Measurements from ENCODE around the gene PTBP1. TPM values are rescaled to one million over a fixed set of nuclear protein-coding genes. Genes with fewer than 3 reads are reported as not detected.
A peak's percentile ranks its signal among the peaks of the same experiment; 100 is the strongest.

PTBP1 gene
- total and polyA plus RNA-seq, 7 experiments from 2014 or later: 113 to 524 (median 322) TPM

DNA sequence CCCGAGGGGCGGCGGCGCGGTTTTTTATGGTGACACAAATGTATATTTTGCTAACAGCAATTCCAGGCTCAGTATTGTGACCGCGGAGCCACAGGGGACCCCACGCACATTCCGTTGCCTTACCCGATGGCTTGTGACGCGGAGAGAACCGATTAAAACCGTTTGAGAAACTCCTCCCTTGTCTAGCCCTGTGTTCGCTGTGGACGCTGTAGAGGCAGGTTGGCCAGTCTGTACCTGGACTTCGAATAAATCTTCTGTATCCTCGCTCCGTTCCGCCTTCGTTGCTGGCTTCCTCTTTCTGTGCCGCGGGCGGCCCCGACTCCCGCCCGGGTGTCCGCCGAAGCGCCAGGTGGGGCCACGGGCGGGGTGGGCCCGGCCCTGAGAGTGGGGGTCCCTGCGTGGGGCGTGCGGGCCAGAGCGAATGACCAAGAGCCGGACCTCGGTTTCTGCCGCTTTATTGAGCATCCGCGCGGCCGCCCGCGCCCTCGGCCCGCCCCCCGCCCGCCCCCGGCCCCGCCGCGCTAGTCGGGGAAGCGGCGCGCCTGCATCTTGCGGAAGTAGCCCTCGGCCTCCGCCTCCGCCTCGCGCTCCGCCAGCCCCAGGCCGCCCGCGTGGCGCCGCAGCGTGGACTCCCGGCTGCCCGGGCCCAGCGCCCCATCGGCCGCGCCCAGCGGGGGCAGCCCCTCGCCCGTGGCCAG is 14.9 kb downstream of the PTBP1 start:
- no peak overlapping the region for H3K4me3 ChIP-seq (ENCODE audit: low read length)
- intact Hi-C loops (cut with micrococcal nuclease): no loop called here
- DNase-seq (no peak), ATAC-seq (no peak)
- ChIA-PET CTCF (no interaction called here), POLR2A (no interaction called here)
- H3K27ac ChIP-seq (ENCODE audit: low read depth, low read length): no peak overlapping the region
- no peaks in the 10 kb centered on the region for H3K9me3 ChIP-seq (ENCODE audit: control insufficient read depth in 2 of 3, low read length in 3 of 3)
- peaks cover 5 to 9% (median 7%) of the 10 kb centered on the region in 7 donors for H3K4me1 Mint-ChIP-seq
- H3K27me3 Mint-ChIP-seq: no peaks in the 10 kb centered on the region
- peak overlapping the region in 1 of 9 donors; percentile 19 for H3K27ac Mint-ChIP-seq
- H3K27me3 ChIP-seq (ENCODE audit: control insufficient read depth in 2 of 2, insufficient read depth in 2 of 2, low read length in 2 of 2): no peaks in the 10 kb centered on the region
- H3K4me1 ChIP-seq (ENCODE audit: control insufficient read depth in 2 of 2, insufficient read depth in 2 of 2, low read length in 2 of 2): no peaks in the 10 kb centered on the region
- peaks cover 0 to 12% (median 0%) of the 10 kb centered on the region in 11 donors for H3K9me3 Mint-ChIP-seq
- H3K4me3 Mint-ChIP-seq: no peak overlapping the region
- H3K36me3 ChIP-seq (ENCODE audit: control insufficient read depth in 2 of 3, insufficient read depth in 3 of 3, low read length in 3 of 3): peaks cover 8 to 58% (median 16%) of the 10 kb centered on the region in 3 experiments
- H3K36me3 Mint-ChIP-seq: peaks cover 5 to 36% (median 23%) of the 10 kb centered on the region in 5 donors

DNA sequence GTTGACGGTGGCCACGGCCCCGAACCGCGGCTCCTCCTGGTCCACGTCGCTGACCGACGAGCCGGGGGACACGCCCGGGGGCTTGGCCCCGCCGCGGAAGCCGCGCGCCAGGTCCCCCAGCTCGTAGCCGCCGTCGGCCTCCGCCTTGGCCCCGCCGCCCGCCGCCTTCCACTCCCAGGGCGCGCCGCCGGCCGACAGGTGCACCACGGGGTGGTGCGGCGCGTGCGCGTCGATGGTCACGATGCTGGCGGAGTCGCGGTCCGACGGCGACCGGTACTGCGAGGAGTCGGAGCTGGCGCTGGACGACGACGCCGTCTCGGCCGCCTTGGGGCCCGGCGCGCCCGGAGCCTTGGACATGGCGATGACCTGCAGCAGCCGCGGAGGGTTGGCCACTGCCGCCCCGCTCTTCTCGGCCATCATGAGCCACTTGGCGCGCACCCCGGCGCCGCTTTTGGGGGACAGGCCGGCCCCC is 15.5 kb downstream of the PTBP1 start:
- peaks cover 2 to 52% (median 13%) of the 10 kb centered on the region in 3 experiments for H3K36me3 ChIP-seq (ENCODE audit: control insufficient read depth in 2 of 3, insufficient read depth in 3 of 3, low read length in 3 of 3)
- peak; percentile 1 for ATAC-seq
- no peak overlapping the region for H3K27ac ChIP-seq (ENCODE audit: low read depth, low read length)
- ChIA-PET CTCF (no interaction called here), POLR2A (no interaction called here)
- no peak overlapping the region for H3K27ac Mint-ChIP-seq
- peaks cover 5 to 30% (median 17%) of the 10 kb centered on the region in 5 donors for H3K36me3 Mint-ChIP-seq
- H3K9me3 Mint-ChIP-seq: peaks cover 0 to 12% (median 0%) of the 10 kb centered on the region in 11 donors
- H3K27me3 ChIP-seq (ENCODE audit: control insufficient read depth in 2 of 2, insufficient read depth in 2 of 2, low read length in 2 of 2): no peaks in the 10 kb centered on the region
- H3K4me1 Mint-ChIP-seq: peaks cover 0 to 3% (median 1%) of the 10 kb centered on the region in 7 donors
- H3K4me3 ChIP-seq (ENCODE audit: low read length): no peak overlapping the region
- DNase-seq: no peak
- no peak overlapping the region for H3K4me3 Mint-ChIP-seq
- H3K4me1 ChIP-seq (ENCODE audit: control insufficient read depth in 2 of 2, insufficient read depth in 2 of 2, low read length in 2 of 2): no peaks in the 10 kb centered on the region
- intact Hi-C loops (cut with micrococcal nuclease): no loop called here
- no peaks in the 10 kb centered on the region for H3K9me3 ChIP-seq (ENCODE audit: control insufficient read depth in 2 of 3, low read length in 3 of 3)
- no peaks in the 10 kb centered on the region for H3K27me3 Mint-ChIP-seq

DNA sequence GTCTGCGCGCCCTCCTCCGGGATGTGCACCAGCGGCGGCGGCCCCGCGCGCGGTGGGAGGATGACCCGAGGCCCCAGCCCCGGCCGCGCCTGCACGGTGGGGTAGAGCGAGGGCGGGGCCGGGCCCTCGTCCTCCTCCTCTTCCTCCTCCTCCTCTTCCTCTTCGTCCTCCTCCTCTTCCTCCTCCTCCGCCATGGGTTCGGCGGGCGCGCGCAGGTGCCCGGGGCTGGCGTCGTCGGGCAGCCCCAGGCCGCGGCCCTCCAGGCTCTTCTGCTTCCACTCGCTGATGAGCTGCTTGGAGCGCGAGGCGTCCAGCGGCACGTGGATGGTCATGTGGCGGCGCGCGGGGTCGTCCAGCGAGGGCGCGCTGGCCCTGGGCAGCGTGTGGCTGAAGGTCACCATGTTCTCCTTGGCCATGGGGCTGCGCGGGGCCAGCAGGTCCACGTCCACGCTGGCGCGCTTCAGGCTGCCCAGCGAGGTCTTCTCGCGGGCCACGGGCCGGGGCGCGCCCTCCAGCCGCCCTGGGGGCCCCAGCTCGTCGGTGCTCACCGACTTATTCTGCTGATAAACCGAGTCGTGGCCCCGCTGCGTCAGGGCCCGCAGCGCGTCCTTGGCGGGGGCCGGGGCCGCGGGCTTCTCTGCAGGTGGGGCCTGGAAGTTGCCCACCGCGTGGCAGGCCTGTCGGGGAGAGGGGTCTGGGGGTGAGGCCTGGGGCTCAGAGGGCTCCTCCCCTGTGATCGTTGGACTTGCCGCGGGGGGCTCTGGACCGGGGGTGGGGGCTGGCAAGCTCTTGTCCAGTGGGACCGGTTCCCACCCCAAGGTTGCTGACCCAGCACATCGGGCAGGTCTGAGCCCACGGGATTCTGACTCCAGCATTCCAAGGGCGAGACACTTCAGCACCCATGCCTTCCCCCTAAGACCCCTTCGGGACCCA is 16.2 kb downstream of the PTBP1 start:
- Histone ChIP-seq H3K9me3 (ENCODE audit: control insufficient read depth in 2 of 3, low read length in 3 of 3) (no peaks in the 10 kb centered on the region), H3K4me3 (ENCODE audit: low read length) (no peak overlapping the region), H3K4me1 (ENCODE audit: control insufficient read depth in 2 of 2, insufficient read depth in 2 of 2, low read length in 2 of 2) (no peaks in the 10 kb centered on the region), H3K27me3 (ENCODE audit: control insufficient read depth in 2 of 2, insufficient read depth in 2 of 2, low read length in 2 of 2) (no peaks in the 10 kb centered on the region), H3K27ac (ENCODE audit: low read depth, low read length) (no peak overlapping the region), H3K36me3 (ENCODE audit: control insufficient read depth in 2 of 3, insufficient read depth in 3 of 3, low read length in 3 of 3) (peaks cover 0 to 46% (median 10%) of the 10 kb centered on the region in 3 experiments)
- intact Hi-C loops (cut with micrococcal nuclease): no loop called here
- Mint-ChIP-seq H3K9me3 (peaks cover 0 to 12% (median 0%) of the 10 kb centered on the region in 11 donors), H3K27me3 (no peaks in the 10 kb centered on the region), H3K4me3 (peak overlapping the region in 1 of 10 donors; percentile 13), H3K27ac (peak overlapping the region in 1 of 9 donors; percentile 46), H3K36me3 (peaks cover 4 to 29% (median 15%) of the 10 kb centered on the region in 5 donors), H3K4me1 (peaks cover 0 to 2% (median 0%) of the 10 kb centered on the region in 7 donors)
- peak in 1 of 9 donors; percentile 8 for DNase-seq
- ATAC-seq: peak; percentile 14
- CTCF ChIA-PET: no interaction called here
- POLR2A ChIA-PET: no interaction called here

DNA sequence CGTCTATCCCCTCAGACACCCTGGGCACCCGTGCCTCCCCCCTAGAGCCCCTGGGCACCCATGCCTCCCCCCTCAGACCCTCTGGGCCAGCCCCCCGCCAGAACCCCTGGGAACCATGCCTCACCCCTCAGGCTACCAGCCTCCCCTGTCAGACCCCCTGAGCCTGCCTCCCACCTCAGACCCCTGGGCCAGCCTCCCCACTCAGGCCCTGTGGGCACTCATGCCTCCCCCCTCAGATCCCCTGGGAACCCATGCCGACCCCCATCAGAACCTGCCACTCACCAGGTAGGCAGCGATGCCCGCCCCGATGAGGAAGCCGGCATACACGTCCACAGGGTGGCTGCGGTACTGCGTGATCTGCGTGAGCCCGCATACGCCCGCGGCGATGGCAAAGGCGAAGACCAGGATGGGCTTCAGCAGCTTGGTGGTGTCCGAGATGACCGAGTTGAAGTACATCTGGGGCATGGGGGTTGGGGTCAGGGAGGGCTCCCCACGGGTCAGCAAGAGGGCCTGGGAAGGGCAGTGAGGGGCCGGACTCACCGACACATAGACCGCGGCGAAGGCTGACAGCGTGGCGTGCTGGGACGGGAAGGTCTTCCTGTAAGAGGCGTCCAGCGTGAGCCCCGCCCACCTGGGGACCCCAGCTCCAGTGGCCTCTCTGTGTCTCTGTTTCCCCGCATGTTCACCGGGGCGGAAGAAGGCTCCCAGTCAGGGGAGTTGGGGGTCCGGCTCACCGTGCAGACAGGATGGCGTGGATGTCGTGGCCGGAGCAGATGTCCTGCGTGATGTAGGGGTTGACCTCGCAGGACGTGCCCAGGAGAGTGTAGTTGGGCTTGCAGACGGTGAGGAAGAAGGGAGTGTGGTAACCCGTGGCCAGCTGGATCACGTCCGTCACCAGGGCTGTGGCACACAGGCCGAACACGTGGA is 17.2 kb downstream of the PTBP1 start:
- H3K27ac Mint-ChIP-seq: peak overlapping the region in 5 of 9 donors; percentile 21 to 71 (median 49)
- peaks cover 0 to 2% (median 0%) of the 10 kb centered on the region in 7 donors for H3K4me1 Mint-ChIP-seq
- Histone ChIP-seq H3K4me3 (ENCODE audit: low read length) (no peak overlapping the region), H3K4me1 (ENCODE audit: control insufficient read depth in 2 of 2, insufficient read depth in 2 of 2, low read length in 2 of 2) (no peaks in the 10 kb centered on the region), H3K27ac (ENCODE audit: low read depth, low read length) (no peak overlapping the region), H3K9me3 (ENCODE audit: control insufficient read depth in 2 of 3, low read length in 3 of 3) (no peaks in the 10 kb centered on the region), H3K36me3 (ENCODE audit: control insufficient read depth in 2 of 3, insufficient read depth in 3 of 3, low read length in 3 of 3) (peaks cover 0 to 37% (median 10%) of the 10 kb centered on the region in 3 experiments), H3K27me3 (ENCODE audit: control insufficient read depth in 2 of 2, insufficient read depth in 2 of 2, low read length in 2 of 2) (no peaks in the 10 kb centered on the region)
- POLR2A ChIA-PET: no interaction called here
- H3K4me3 Mint-ChIP-seq: peak overlapping the region in 1 of 10 donors; percentile 35
- H3K36me3 Mint-ChIP-seq: peaks cover 4 to 29% (median 15%) of the 10 kb centered on the region in 5 donors
- DNase-seq (peak in 1 of 9 donors; percentile 8), ATAC-seq (peak; percentile 6)
- peaks cover 0 to 12% (median 0%) of the 10 kb centered on the region in 11 donors for H3K9me3 Mint-ChIP-seq
- CTCF ChIA-PET: no interaction called here
- intact Hi-C loops (cut with micrococcal nuclease): no loop called here
- H3K27me3 Mint-ChIP-seq: no peaks in the 10 kb centered on the region

DNA sequence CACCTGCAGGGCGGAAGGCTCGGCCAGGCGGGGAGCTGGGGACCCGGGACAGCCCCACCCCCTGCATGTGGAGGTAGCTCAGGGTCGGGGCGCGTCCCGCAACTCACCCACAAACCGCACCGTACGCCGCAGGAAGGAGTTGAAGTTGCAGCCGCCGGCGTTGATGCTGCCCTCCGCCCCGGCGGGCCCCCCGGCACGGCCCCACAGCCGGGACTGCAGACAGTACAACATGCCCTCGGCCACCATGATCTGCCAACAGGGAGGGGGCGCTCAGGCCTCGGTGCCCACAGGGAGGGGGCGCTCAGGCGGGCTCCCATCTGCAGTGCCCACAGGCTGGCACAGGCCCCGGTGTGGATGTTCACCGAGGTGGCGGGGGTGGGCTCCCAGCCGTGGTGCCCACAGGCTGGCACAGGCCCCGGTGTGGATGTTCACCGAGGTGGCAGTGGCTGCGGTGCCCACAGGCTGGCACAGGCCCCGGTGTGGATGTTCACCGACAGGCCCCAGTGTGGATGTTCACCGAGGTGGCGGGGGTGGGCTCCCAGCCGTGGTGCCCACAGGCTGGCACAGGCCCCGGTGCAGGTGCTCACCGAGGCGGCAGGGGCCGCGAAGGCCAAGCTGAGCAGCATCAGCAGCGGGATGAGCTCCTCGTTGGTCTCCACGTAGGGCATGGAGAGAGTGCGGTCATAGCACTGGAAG is 18.0 kb downstream of the PTBP1 start:
- ChIA-PET CTCF (interaction anchor here (0.5 kb wide), 1 partner anchor 168 kb away, joined by 3 read pairs; no protein-coding TSS in a partner anchor), POLR2A (no interaction called here)
- peaks cover 0 to 12% (median 0%) of the 10 kb centered on the region in 11 donors for H3K9me3 Mint-ChIP-seq
- ATAC-seq (peak; percentile 21), DNase-seq (no peak)
- intact Hi-C loops (cut with micrococcal nuclease): no loop called here
- H3K27me3 Mint-ChIP-seq: peaks cover 0 to 5% (median 0%) of the 10 kb centered on the region in 5 donors
- H3K27me3 ChIP-seq (ENCODE audit: control insufficient read depth in 2 of 2, insufficient read depth in 2 of 2, low read length in 2 of 2): no peaks in the 10 kb centered on the region
- peak overlapping the region in 3 of 9 donors; percentile 22 to 49 (median 38) for H3K27ac Mint-ChIP-seq
- no peaks in the 10 kb centered on the region for H3K9me3 ChIP-seq (ENCODE audit: control insufficient read depth in 2 of 3, low read length in 3 of 3)
- H3K4me1 Mint-ChIP-seq: peaks cover 0 to 2% (median 0%) of the 10 kb centered on the region in 7 donors
- H3K4me3 Mint-ChIP-seq: no peak overlapping the region
- no peak overlapping the region for H3K27ac ChIP-seq (ENCODE audit: low read depth, low read length)
- H3K4me3 ChIP-seq (ENCODE audit: low read length): no peak overlapping the region
- H3K36me3 Mint-ChIP-seq: peaks cover 4 to 29% (median 11%) of the 10 kb centered on the region in 5 donors
- H3K4me1 ChIP-seq (ENCODE audit: control insufficient read depth in 2 of 2, insufficient read depth in 2 of 2, low read length in 2 of 2): no peaks in the 10 kb centered on the region
- H3K36me3 ChIP-seq (ENCODE audit: control insufficient read depth in 2 of 3, insufficient read depth in 3 of 3, low read length in 3 of 3): peaks cover 0 to 29% (median 3%) of the 10 kb centered on the region in 3 experiments
